ENCODE data around the gene OSBPL10. TPM values are rescaled to one million over a fixed set of nuclear protein-coding genes. Genes with fewer than 3 reads are reported as not detected.

OSBPL10 gene
- total and polyA plus RNA-seq, 2 of the 8 experiments (the other 6 are each of a cell fraction or from before 2014, with no cell fraction given) = 26.2 to 86.7 TPM

DNA sequence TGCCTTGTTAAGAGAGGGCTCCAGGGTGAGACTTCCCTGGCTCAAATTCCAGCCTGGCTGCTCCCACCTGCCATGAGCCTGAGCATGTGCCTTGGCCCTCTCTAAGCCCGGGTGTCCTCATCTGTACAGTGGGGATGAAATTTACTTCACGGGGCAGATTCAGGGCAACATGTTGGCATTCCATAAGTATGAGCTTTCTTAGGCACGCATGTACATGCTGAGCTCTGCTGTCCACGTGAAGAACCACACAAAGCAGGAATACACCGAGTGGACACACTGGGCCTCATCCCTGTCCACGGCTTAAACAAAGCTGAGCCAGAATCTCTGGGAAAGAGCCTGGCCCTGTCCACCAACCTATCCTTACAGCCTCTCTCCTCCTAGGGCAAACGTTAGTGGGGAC is 167.4 kb downstream of the OSBPL10 start (continued):
- no peak for TF ChIP-seq SUZ12 (IDR thresholded peaks at IDR 0.05; ENCODE audit: low read length)
- no peak for TF ChIP-seq SIX5 (IDR thresholded peaks at IDR 0.05; ENCODE audit: low read depth, low read length)
- TF ChIP-seq ASH2L (IDR thresholded peaks at IDR 0.05; ENCODE audit: low read length) = no peak
- TF ChIP-seq SRF (IDR thresholded peaks at IDR 0.05; ENCODE audit: low read depth, low read length) = no peak
- no peak for TF ChIP-seq TEAD4 (IDR thresholded peaks at IDR 0.05; ENCODE audit: low read depth, low read length)
- TF ChIP-seq RXRA (IDR thresholded peaks at IDR 0.05; ENCODE audit: insufficient read depth, low read depth, low read length) = no peak
